SKM-1 treated with dmso at 0.1 percent for 144 hours (cell line): Measurements from ENCODE around the gene CEBPA.

Source experiments
- DNase-seq: peaks from one replicate; lab custom pipeline; 2025; ENCODE audit not compliant: unreplicated experiment; lab: John Stamatoyannopoulos, UW

The CEBPA gene

DNA sequence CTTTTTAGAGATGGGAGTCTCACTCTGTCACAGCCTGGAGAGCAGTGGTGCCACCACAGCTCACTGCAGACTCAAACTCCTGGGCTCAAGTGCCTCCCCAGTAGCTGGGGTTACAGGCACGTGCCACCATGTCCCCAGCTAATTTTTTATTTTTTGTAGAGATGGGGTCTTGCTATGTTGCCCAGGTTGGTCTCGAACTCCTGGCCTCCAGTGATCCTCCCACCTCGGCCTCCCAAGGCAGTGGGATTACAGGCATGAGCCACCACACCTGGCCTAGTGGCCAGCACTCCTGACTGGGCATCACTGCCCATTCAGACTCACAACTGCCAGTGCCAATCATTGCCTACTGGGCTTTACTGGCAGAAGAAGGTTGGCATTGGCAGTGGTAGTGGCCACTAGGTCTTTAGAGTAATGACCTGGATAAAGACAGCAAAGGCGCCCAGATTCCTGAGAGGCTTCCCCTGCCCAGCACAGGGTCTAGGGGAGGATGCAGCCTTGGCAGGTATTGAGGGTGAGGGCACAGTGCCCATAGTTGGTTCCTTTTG lies 49.8 kb downstream of the CEBPA start:
- DNase-seq, result no peak

DNA sequence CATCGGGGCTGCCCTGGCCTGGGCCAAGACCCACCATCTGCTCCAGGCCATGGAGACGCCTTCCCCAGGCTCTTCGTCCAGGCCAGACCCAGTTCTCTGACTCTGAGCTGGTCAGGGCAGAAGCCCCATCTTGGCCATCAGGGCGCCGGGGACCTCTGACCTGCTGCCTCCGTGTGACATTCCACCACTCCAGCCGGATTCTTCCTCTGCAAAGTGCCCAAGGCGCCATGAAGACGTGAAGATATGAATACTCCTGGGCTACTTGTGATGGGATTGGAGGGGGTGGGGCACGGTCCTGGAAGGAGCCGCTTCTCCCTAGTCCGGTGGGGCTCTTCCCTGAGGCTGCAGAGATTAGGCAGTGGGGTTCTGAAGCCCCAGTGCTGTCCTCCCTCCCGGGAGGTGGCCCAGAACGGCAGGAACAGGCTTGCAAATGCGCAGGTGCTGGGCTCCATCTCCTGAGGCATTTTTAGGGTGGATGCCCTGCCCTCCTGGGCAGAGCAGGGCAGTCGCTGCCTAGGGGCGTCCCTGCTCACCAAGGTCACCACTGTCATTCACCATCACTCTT lies 50.7 kb downstream of the CEBPA start:
- DNase-seq, result no peak

DNA sequence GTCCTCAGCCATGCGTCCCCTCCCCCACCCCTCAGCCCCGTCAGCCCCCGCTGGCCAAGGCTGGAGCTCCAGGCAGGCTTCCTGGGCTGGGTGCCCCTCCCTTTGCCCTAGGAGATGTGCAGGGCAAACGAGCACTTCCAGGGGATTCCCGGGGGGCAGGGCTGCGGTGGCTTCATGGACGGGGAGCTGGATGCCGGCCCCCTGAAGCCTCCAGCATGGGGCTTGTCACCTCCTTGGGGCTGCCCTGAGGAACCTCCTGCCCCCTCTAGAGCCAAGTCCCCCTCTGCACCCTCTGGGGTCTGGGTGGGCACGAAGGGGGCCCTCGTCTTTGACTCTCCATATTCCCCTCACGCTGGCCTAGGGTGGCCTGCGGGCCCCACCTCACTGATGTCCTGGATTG lies 51.3 kb downstream of the CEBPA start:
- DNase-seq, result no peak

DNA sequence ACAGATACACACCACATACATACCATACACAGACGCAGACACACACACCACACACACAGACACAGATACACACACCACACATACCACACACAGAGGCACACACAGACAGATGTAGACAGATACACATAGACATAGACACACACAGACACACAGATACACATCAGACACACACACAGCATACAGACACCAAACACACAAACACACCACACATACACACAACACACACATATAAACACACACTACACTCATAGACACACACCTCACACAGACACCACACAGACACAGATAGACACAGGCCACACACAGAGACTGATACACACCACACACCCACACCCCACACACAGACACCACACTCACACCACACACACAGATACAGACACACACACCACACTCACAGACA lies 51.8 kb downstream of the CEBPA start:
- DNase-seq, result no peak
